Neuronal stem cell (in vitro differentiated cells): Measurements from ENCODE around the gene KIF26B.

Source experiments
- DNase-seq: peaks from one replicate; pipeline ENCODE4 v3.0.0-alpha.2; 2013; ENCODE audit warnings: low spot score
- H2AFZ ChIP-seq: one replicate; pipeline ENCODE4 v1.6.1; 2013; ENCODE audit warnings: mild to moderate bottlenecking, low read length, inconsistent platforms
- H2AK5ac ChIP-seq: 2 replicates; pipeline ENCODE4 v1.6.1; 2013; ENCODE audit warnings: low read depth, mild to moderate bottlenecking, inconsistent platforms, low read length, moderate library complexity, mixed read lengths
- H2BK120ac ChIP-seq: 2 replicates; pipeline ENCODE4 v1.6.1; 2013; ENCODE audit warnings: low read depth, mild to moderate bottlenecking, inconsistent platforms, low read length, moderate library complexity, mixed read lengths
- H2BK12ac ChIP-seq: one replicate; pipeline ENCODE4 v1.6.1; 2013; ENCODE audit warnings: low read length, inconsistent platforms
- H2BK15ac ChIP-seq: 2 replicates; pipeline ENCODE4 v1.6.1; 2013; ENCODE audit warnings: mild to moderate bottlenecking, low read length, inconsistent platforms, mixed read lengths
- H2BK5ac ChIP-seq: one replicate; pipeline ENCODE4 v1.6.1; 2013; ENCODE audit warnings: inconsistent platforms, mild to moderate bottlenecking, low read length, moderate library complexity
- H3K14ac ChIP-seq: one replicate; pipeline ENCODE4 v1.6.1; 2013; ENCODE audit warnings: low read length, inconsistent platforms
- H3K18ac ChIP-seq: 2 replicates; pipeline ENCODE4 v1.6.1; 2013; ENCODE audit warnings: low read length, inconsistent platforms
- H3K23ac ChIP-seq: 2 replicates; pipeline ENCODE4 v1.6.1; 2013; ENCODE audit warnings: low read depth, mild to moderate bottlenecking, mixed read lengths, low read length, inconsistent platforms; ENCODE audit not compliant: poor library complexity
- H3K27ac ChIP-seq: replicated peaks from 3 replicates; pipeline ENCODE4 v1.5.1; 2013; ENCODE audit warnings: low read length, inconsistent platforms
- H3K27me3 ChIP-seq, 3 experiments: 2 replicates each; pipeline ENCODE4 v1.6.1; 2013; ENCODE audit warnings: low read length in 3 of 3, mild to moderate bottlenecking in 2 of 3, inconsistent platforms in 1 of 3, low read depth in 1 of 3, mixed read lengths in 1 of 3, moderate library complexity in 1 of 3; ENCODE audit not compliant: control insufficient read depth in 3 of 3, insufficient read depth in 3 of 3
- H3K36me3 ChIP-seq, 2 donors: replicated peaks in 1 of 2; 2 replicates each; pipeline ENCODE4 v1.6.1; 2013; ENCODE audit warnings: low read length in 2 of 2; ENCODE audit not compliant: control insufficient read depth in 2 of 2, insufficient read depth in 2 of 2
- H3K4ac ChIP-seq: 2 replicates; pipeline ENCODE4 v1.6.1; 2013; ENCODE audit warnings: inconsistent platforms, mild to moderate bottlenecking, low read length, moderate library complexity
- H3K4me1 ChIP-seq, 2 donors: 1 replicate in 1 of 2; 2 replicates in 1 of 2; pipeline ENCODE4 v1.6.1; 2013; ENCODE audit warnings: low read length in 2 of 2, low read depth in 1 of 2; ENCODE audit not compliant: control insufficient read depth in 2 of 2, insufficient read depth in 1 of 2
- H3K4me2 ChIP-seq: one replicate; pipeline ENCODE4 v1.6.1; 2013; ENCODE audit warnings: mild to moderate bottlenecking, low read length, inconsistent platforms; ENCODE audit not compliant: insufficient read depth, poor library complexity, severe bottlenecking
- H3K4me3 ChIP-seq, 2 donors: 2 replicates each; pipeline ENCODE4 v1.5.1; 2013; ENCODE audit warnings: low read length in 2 of 2, mild to moderate bottlenecking in 2 of 2, inconsistent platforms in 1 of 2, moderate library complexity in 1 of 2
- H3K79me1 ChIP-seq: one replicate; pipeline ENCODE4 v1.6.1; 2013; ENCODE audit warnings: low read depth, mild to moderate bottlenecking, inconsistent platforms, low read length, moderate library complexity
- H3K9ac ChIP-seq: one replicate; pipeline ENCODE4 v1.6.1; 2013; ENCODE audit warnings: mild to moderate bottlenecking, low read depth, low read length, inconsistent platforms; ENCODE audit not compliant: poor library complexity
- H3K9me3 ChIP-seq, 2 donors: replicated peaks in 1 of 2; 2 replicates each; pipeline versions ENCODE3 to v1.6.1; 2013; ENCODE audit warnings: low read length in 2 of 2, mild to moderate bottlenecking in 2 of 2, inconsistent platforms in 1 of 2, low read depth in 1 of 2, mixed read lengths in 1 of 2, moderate library complexity in 1 of 2; ENCODE audit not compliant: control insufficient read depth in 2 of 2, insufficient read depth in 1 of 2
- H4K8ac ChIP-seq: one replicate; pipeline ENCODE4 v1.6.1; 2013; ENCODE audit warnings: low read depth, mild to moderate bottlenecking, inconsistent platforms, low read length, moderate library complexity
- H4K91ac ChIP-seq: one replicate; pipeline ENCODE4 v1.6.1; 2013; ENCODE audit warnings: low read length, low read depth, mild to moderate bottlenecking, inconsistent platforms; ENCODE audit not compliant: poor library complexity
- WGBS, 2 donors: extraction: QIAGEN DNeasy Blood & Tissue Kit; methylation state at CpG; one replicate each; pipeline ENCODE4 v1.1.7; 2013; ENCODE audit warnings: missing lambda C conversion rate in 2 of 2, mixed read lengths in 1 of 2; ENCODE audit not compliant: insufficient read length in 2 of 2, insufficient replicate concordance in 1 of 2; ENCODE audit errors: extremely low coverage in 2 of 2; 5-methylcytosine and 5-hydroxymethylcytosine counted together

Gene KIF26B

DNA sequence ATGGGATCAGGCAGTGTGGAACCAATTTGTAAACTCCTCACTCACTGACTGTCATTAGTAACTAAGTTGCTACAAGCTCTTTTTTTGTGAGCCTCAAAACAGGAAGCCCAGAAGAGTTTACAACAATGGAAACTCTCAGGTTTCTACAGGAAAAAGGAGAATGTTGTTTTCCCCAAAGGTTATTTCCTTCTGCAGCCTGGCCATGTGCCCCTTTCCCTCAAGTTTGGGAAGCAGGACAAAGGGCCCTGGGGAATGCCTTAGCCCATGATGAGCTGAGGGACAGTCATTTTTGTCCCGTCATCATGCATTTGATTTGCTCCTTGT, 395.9 kb downstream of the KIF26B start:
- no peaks in the 10 kb centered on the region for H3K79me1 ChIP-seq
- H3K4ac ChIP-seq, result peak overlapping the region; percentile 42
- peaks cover 7 to 11% of the 10 kb centered on the region in 2 donors for H3K4me1 ChIP-seq
- no peak overlapping the region for H3K4me2 ChIP-seq
- DNase-seq, result no peak
- H4K91ac ChIP-seq, result peak overlapping the region; percentile 45
- peak overlapping the region; percentile 96 for H3K18ac ChIP-seq
- H3K23ac ChIP-seq, result no peak overlapping the region
- H2BK5ac ChIP-seq, result no peak overlapping the region
- H4K8ac ChIP-seq, result peak overlapping the region; percentile 73
- peaks cover 0 to 3% of the 10 kb centered on the region in 2 donors for H3K9me3 ChIP-seq
- H2AFZ ChIP-seq, result peak overlapping the region; percentile 87
- H3K36me3 ChIP-seq, result no peaks in the 10 kb centered on the region
- H3K9ac ChIP-seq, result no peak overlapping the region
- peak overlapping the region; percentile 77 for H2BK120ac ChIP-seq
- no peak overlapping the region for H3K4me3 ChIP-seq
- H3K14ac ChIP-seq, result peak overlapping the region; percentile 26
- no CpG with 5 or more reads among the region's 1 CpG for WGBS, 2 donors
- H2BK12ac ChIP-seq, result peak overlapping the region; percentile 43
- H3K27ac ChIP-seq, result no peak overlapping the region
- H2AK5ac ChIP-seq, result no peak overlapping the region
- H3K27me3 ChIP-seq, result no peaks in the 10 kb centered on the region
- H2BK15ac ChIP-seq, result peak overlapping the region; percentile 88

DNA sequence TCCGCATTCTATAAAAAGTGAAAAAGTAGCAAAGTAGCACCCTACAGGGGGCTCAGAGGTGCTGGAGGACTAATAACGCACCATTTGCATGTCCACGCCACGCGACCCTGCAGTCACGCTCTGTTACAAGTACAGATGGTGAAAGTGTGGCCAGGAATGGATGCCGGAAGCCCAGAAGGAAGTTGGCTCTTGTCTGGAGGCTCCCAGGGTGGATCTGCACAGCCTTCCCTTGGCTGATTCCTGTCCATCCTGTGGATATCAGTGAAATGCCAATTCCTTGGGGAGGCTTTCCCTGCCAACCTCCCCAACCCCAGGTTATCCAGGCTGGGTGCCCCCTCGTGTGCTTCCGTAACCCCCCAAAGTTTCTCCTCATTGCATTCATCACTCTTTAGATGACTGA, 396.8 kb downstream of the KIF26B start:
- no CpG with 5 or more reads among the region's 9 CpGs for WGBS, 2 donors
- no peak overlapping the region for H3K23ac ChIP-seq
- no peak overlapping the region for H3K18ac ChIP-seq

GRCh38 chr1:245552331-245552730, 397.5 kb downstream of the KIF26B start:
- DNase-seq, result no peak
- H3K18ac ChIP-seq, result no peak overlapping the region
- no peak overlapping the region for H3K14ac ChIP-seq
- no peak overlapping the region for H3K4me3 ChIP-seq
- no peak overlapping the region for H2BK12ac ChIP-seq
- no peak overlapping the region for H3K4ac ChIP-seq
- H3K27me3 ChIP-seq, result no peaks in the 10 kb centered on the region
- no peak overlapping the region for H3K27ac ChIP-seq
- no peak overlapping the region for H2BK120ac ChIP-seq
- peaks cover 7 to 11% of the 10 kb centered on the region in 2 donors for H3K4me1 ChIP-seq
- H4K8ac ChIP-seq, result no peak overlapping the region
- peaks cover 0 to 3% of the 10 kb centered on the region in 2 donors for H3K9me3 ChIP-seq
- no peak overlapping the region for H2BK5ac ChIP-seq
- no CpG with 5 or more reads among the region's 9 CpGs for WGBS, 2 donors
- H2BK15ac ChIP-seq, result no peak overlapping the region
- no peak overlapping the region for H3K4me2 ChIP-seq
- no peak overlapping the region for H3K9ac ChIP-seq
- H2AK5ac ChIP-seq, result no peak overlapping the region
- no peaks in the 10 kb centered on the region for H3K79me1 ChIP-seq
- no peaks in the 10 kb centered on the region for H3K36me3 ChIP-seq
- no peak overlapping the region for H3K23ac ChIP-seq
- H4K91ac ChIP-seq, result no peak overlapping the region
- no peak overlapping the region for H2AFZ ChIP-seq

More for the DNA sequence above, 396.8 kb downstream of the KIF26B start:
- H2BK120ac ChIP-seq, result no peak overlapping the region
- no peak overlapping the region for H2BK5ac ChIP-seq
- H2BK15ac ChIP-seq, result no peak overlapping the region
- no peak overlapping the region for H3K4me2 ChIP-seq
- H3K27ac ChIP-seq, result no peak overlapping the region
- peaks cover 7 to 11% of the 10 kb centered on the region in 2 donors for H3K4me1 ChIP-seq
- H3K9me3 ChIP-seq, result peaks cover 0 to 3% of the 10 kb centered on the region in 2 donors
- no peak overlapping the region for H3K14ac ChIP-seq
- peak overlapping the region; percentile 44 for H2AK5ac ChIP-seq
- H2BK12ac ChIP-seq, result no peak overlapping the region
- H3K27me3 ChIP-seq, result no peaks in the 10 kb centered on the region
- no peak for DNase-seq
- no peaks in the 10 kb centered on the region for H3K79me1 ChIP-seq
- no peak overlapping the region for H4K91ac ChIP-seq
- no peak overlapping the region for H3K9ac ChIP-seq
- no peak overlapping the region for H3K4me3 ChIP-seq
- H3K36me3 ChIP-seq, result no peaks in the 10 kb centered on the region
- no peak overlapping the region for H3K4ac ChIP-seq
- no peak overlapping the region for H2AFZ ChIP-seq
- no peak overlapping the region for H4K8ac ChIP-seq

GRCh38 chr1:245556057-245556456, 401.3 kb downstream of the KIF26B start:
- Histone ChIP-seq H2AK5ac (no peak overlapping the region), H3K4me1 (no peaks in the 10 kb centered on the region)
- no CpG with 5 or more reads among the region's 3 CpGs for WGBS, 2 donors

More at GRCh38 chr1:245556057-245556456, 401.3 kb downstream of the KIF26B start:
- H3K4me3 ChIP-seq, result no peak overlapping the region
- H3K4ac ChIP-seq, result no peak overlapping the region
- no peak overlapping the region for H3K4me2 ChIP-seq
- H2BK15ac ChIP-seq, result no peak overlapping the region
- no peaks in the 10 kb centered on the region for H3K79me1 ChIP-seq
- no peak overlapping the region for H3K9ac ChIP-seq
- no peak overlapping the region for H4K91ac ChIP-seq
- no peak overlapping the region for H2BK12ac ChIP-seq
- H3K23ac ChIP-seq, result no peak overlapping the region
- H3K14ac ChIP-seq, result no peak overlapping the region
- no peak for DNase-seq
- no peak overlapping the region for H2AFZ ChIP-seq
- H2BK5ac ChIP-seq, result no peak overlapping the region
- H3K36me3 ChIP-seq, result no peaks in the 10 kb centered on the region
- H3K9me3 ChIP-seq, result peaks cover 0 to 3% of the 10 kb centered on the region in 2 donors
- no peaks in the 10 kb centered on the region for H3K27me3 ChIP-seq
- no peak overlapping the region for H3K27ac ChIP-seq
- H3K18ac ChIP-seq, result no peak overlapping the region
- no peak overlapping the region for H4K8ac ChIP-seq
- no peak overlapping the region for H2BK120ac ChIP-seq
